22Rv1 (cell line): Measurements from ENCODE around the gene PCDHB11.
"Not testable (repeated sequence)": the region's sequence is repeated elsewhere in the genome, so short reads cannot be mapped to it uniquely, and the experiment has no call there.

Experiments used
- CTCF ChIP-seq: fragments of 450-650 bp; IDR thresholded peaks from 2 replicates; pipeline ENCODE4 v1.5.1; 2017; ENCODE audit warnings: mild to moderate bottlenecking
- ZFX ChIP-seq: fragments of 450-650 bp; IDR thresholded peaks from 2 replicates; pipeline ENCODE4 v1.6.1; 2017; ENCODE audit warnings: antibody characterized with exemption, borderline replicate concordance

GRCh38 chr5:141214583-141214982 lies 15.2 kb downstream of the PCDHB11 start:
- TF ChIP-seq CTCF, ZFX: not testable (repeated sequence)
